ENCODE measurements around the gene DGCR6. TPM values are rescaled to one million over a fixed set of nuclear protein-coding genes. Genes with fewer than 3 reads are reported as not detected.

DGCR6 gene
- total RNA-seq: 0.43 and 1.8 TPM in 2 replicates

DNA sequence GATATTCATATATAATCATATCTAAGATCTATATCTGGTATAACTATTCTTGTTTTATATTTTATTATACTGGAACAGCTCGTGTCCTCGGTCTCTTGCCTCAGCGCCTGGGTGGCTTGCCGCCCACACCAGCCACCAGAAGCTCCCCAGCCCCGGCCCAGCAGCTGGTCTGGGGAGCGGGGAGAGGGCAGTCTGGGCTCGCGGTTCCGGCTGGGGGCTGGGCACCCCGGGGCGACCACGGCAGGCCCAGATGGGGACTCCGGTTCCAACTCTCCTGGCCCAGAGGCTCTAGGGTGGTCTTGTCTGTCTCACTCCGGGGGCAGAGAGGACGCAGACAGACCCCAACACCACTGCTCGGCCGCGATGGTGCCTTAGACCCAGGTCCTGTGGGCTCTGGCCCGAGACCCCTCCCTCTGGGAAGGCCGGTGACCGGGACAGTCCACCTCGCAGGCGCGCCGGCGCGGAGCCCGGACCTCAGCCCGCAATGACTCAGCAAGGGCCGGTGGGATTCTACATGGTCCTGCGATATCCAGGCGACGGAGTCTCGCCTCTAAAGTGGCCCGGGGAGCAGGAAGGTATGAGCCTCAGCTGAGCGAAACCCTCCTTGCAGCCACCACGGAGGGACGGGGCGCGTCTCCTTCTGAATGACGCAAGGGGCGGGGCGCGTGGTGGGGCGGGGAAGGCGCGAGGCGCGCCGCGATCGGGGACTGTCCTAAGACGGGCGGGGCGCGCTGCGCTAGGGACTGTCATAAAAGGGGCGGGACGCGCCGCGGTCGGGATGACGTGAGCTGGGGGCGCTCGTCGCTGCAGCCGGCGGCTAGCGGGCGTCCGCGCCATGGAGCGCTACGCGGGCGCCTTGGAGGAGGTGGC is at the start of gene DGCR6:
Gene DGCR6, plus strand, starts transcription at position 781 of the 870 bp plus-strand sequence. Its CDS starts 55 bp downstream, at position 836.

GRCh38 chr22:18935889-18936529 is 29.9 kb downstream of the DGCR6 start, which contains the start of gene PRODH:
Gene PRODH (minus strand): TSS chr22:18936293. CDS start chr22:18936287, 6 bp downstream.

Other genes with a start within 250 kb of the DGCR6 start
- 0.34 TPM in 1 of 2 replicates, not detected in the other for gene PRODH, start 30.0 kb downstream of the DGCR6 start, total RNA-seq
- gene DGCR2, start 216.1 kb downstream of the DGCR6 start, total RNA-seq: 34.6 and 37.6 TPM in 2 replicates
- gene TSSK2, start 225.0 kb downstream of the DGCR6 start, total RNA-seq: not detected in 2 replicates
- gene ESS2, start 238.3 kb downstream of the DGCR6 start, total RNA-seq: 6.2 and 7.6 TPM in 2 replicates
- not detected in 2 replicates for gene GSC2, start 244.0 kb downstream of the DGCR6 start, total RNA-seq